ENCODE results near the gene CEP290.

The CEP290 gene

GRCh38 chr12:88122666-88123065 lies 19.2 kb downstream of the CEP290 start:
- no peak for DNase-seq
- no peak overlapping the region for H4K91ac ChIP-seq (ENCODE audit: low read length)
- no peak overlapping the region for H3K4me3 ChIP-seq (ENCODE audit: insufficient read depth in 1 of 2, low read depth in 1 of 2, low read length in 2 of 2)
- H2BK15ac ChIP-seq (ENCODE audit: low read depth, poor library complexity, severe bottlenecking): no peak overlapping the region
- no peak overlapping the region for H3K27ac ChIP-seq (ENCODE audit: low read length, poor library complexity, severe bottlenecking)
- peaks cover 0 to 71% of the 10 kb centered on the region in 2 experiments for H3K36me3 ChIP-seq (ENCODE audit: control insufficient read depth in 1 of 2, insufficient read depth in 2 of 2, low read depth in 1 of 2, low read length in 2 of 2)
- H2BK120ac ChIP-seq (ENCODE audit: low read depth, low read length): no peak overlapping the region
- H4K8ac ChIP-seq (ENCODE audit: low read length): no peak overlapping the region
- H3K4me1 ChIP-seq (ENCODE audit: control insufficient read depth, insufficient read depth, low read depth, low read length): no peaks in the 10 kb centered on the region
- no peak overlapping the region for H2AK5ac ChIP-seq (ENCODE audit: low read length, severe bottlenecking)
- 63% methylated on average over 3 of the region's 4 CpGs for WGBS
- no peak overlapping the region for H3K18ac ChIP-seq (ENCODE audit: low read depth in 1 of 2, low read length in 2 of 2)
- no peak overlapping the region for H3K9ac ChIP-seq (ENCODE audit: low read length)
- H3K9me3 ChIP-seq (ENCODE audit: control insufficient read depth, low read length): no peaks in the 10 kb centered on the region
- no peak overlapping the region for H2AFZ ChIP-seq (ENCODE audit: low read depth, low read length)
- H3K23ac ChIP-seq (ENCODE audit: low read length in 2 of 2): no peak overlapping the region
- H2BK5ac ChIP-seq (ENCODE audit: low read depth, low read length, poor library complexity, severe bottlenecking): no peak overlapping the region
- no peaks in the 10 kb centered on the region for H3K79me1 ChIP-seq (replicated peaks; ENCODE audit: low read length, poor library complexity, severe bottlenecking)
- H3K14ac ChIP-seq (ENCODE audit: low read length in 2 of 2): no peak overlapping the region
- no peak overlapping the region for H3K4me2 ChIP-seq (ENCODE audit: low read length, poor library complexity, severe bottlenecking)
- no peak overlapping the region for H2BK12ac ChIP-seq (ENCODE audit: low read length in 2 of 2)
- no peaks in the 10 kb centered on the region for H3K27me3 ChIP-seq (ENCODE audit: control insufficient read depth in 1 of 2, insufficient read depth in 1 of 2, low read length in 2 of 2)
- H3K4ac ChIP-seq (ENCODE audit: low read depth in 1 of 2, low read length in 2 of 2): no peak overlapping the region

DNA sequence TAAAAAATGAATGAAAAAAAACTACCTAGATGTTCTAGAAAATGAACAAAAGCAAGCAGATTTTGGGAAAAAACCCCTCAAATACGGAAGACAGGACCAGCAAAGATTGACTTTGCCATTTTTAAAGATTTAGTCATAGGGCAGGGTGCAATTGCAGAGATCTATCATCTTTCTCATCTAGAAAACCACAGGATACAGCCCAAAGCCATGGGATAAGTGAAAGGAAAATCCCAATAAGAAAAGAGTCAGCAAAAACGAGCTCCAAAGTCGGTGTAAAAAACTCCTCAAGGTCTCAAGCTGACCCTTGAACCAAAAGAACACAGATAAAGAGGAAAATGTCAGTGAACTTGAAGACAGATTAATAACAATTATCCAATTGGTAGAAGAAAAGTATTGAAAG lies 28.0 kb downstream of the CEP290 start:
- Histone ChIP-seq H3K9me3 (ENCODE audit: control insufficient read depth, low read length) (no peaks in the 10 kb centered on the region), H2AFZ (ENCODE audit: low read depth, low read length) (no peak overlapping the region), H3K4me3 (ENCODE audit: insufficient read depth in 1 of 2, low read depth in 1 of 2, low read length in 2 of 2) (no peak overlapping the region), H4K8ac (ENCODE audit: low read length) (no peak overlapping the region), H3K79me1 (replicated peaks; ENCODE audit: low read length, poor library complexity, severe bottlenecking) (no peaks in the 10 kb centered on the region), H3K4me1 (ENCODE audit: control insufficient read depth, insufficient read depth, low read depth, low read length) (no peaks in the 10 kb centered on the region), H2BK120ac (ENCODE audit: low read depth, low read length) (no peak overlapping the region), H3K9ac (ENCODE audit: low read length) (peak overlapping the region; percentile 55), H3K4me2 (ENCODE audit: low read length, poor library complexity, severe bottlenecking) (no peak overlapping the region), H2BK15ac (ENCODE audit: low read depth, poor library complexity, severe bottlenecking) (no peak overlapping the region), H2BK5ac (ENCODE audit: low read depth, low read length, poor library complexity, severe bottlenecking) (no peak overlapping the region), H3K36me3 (ENCODE audit: control insufficient read depth in 1 of 2, insufficient read depth in 2 of 2, low read depth in 1 of 2, low read length in 2 of 2) (peaks cover 3 to 61% of the 10 kb centered on the region in 2 experiments), H3K23ac (ENCODE audit: low read length in 2 of 2) (no peak overlapping the region), H2BK12ac (ENCODE audit: low read length in 2 of 2) (no peak overlapping the region), H3K27ac (ENCODE audit: low read length, poor library complexity, severe bottlenecking) (no peak overlapping the region), H4K91ac (ENCODE audit: low read length) (no peak overlapping the region), H2AK5ac (ENCODE audit: low read length, severe bottlenecking) (no peak overlapping the region), H3K14ac (ENCODE audit: low read length in 2 of 2) (no peak overlapping the region), H3K27me3 (ENCODE audit: control insufficient read depth in 1 of 2, insufficient read depth in 1 of 2, low read length in 2 of 2) (no peaks in the 10 kb centered on the region), H3K18ac (ENCODE audit: low read depth in 1 of 2, low read length in 2 of 2) (no peak overlapping the region), H3K4ac (ENCODE audit: low read depth in 1 of 2, low read length in 2 of 2) (no peak overlapping the region)
- peak; percentile 9 for DNase-seq
- WGBS: no CpG with 5 or more reads among the region's 3 CpGs

DNA sequence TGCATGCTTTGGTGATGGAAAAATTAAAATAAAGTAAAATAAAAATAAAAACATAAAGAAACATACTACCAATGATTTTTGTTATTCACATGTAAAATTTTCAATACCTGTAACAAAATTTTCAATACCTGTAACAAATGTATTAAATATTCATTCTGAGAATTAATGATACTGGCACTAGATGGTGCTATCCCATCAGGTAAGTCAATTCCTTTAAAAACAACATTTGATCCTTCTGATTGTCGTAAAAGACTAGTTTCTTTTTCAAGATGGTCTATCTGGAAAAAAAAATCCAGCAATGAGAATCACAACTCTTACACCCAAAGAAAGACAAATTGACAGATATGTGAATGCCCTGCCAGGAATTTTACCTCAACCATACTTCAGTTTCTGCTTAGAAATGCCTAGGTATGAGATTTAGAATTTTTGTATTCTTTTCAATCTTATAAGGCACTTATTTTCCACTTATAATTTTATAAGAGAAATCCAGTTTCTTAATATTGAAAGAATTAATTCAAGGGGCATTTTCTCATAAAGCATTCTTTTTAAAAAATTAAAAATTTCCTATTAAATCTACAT lies 30.7 kb downstream of the CEP290 start:
- peak; percentile 46 for DNase-seq
- Histone ChIP-seq H4K8ac (ENCODE audit: low read length) (no peak overlapping the region), H2BK5ac (ENCODE audit: low read depth, low read length, poor library complexity, severe bottlenecking) (no peak overlapping the region), H3K14ac (ENCODE audit: low read length in 2 of 2) (no peak overlapping the region), H2BK15ac (ENCODE audit: low read depth, poor library complexity, severe bottlenecking) (no peak overlapping the region), H3K27me3 (ENCODE audit: control insufficient read depth in 1 of 2, insufficient read depth in 1 of 2, low read length in 2 of 2) (no peaks in the 10 kb centered on the region), H3K79me1 (replicated peaks; ENCODE audit: low read length, poor library complexity, severe bottlenecking) (no peaks in the 10 kb centered on the region), H3K4me3 (ENCODE audit: insufficient read depth in 1 of 2, low read depth in 1 of 2, low read length in 2 of 2) (peak overlapping the region in 1 of 2 experiments; percentile 64), H3K27ac (ENCODE audit: low read length, poor library complexity, severe bottlenecking) (no peak overlapping the region), H3K4me2 (ENCODE audit: low read length, poor library complexity, severe bottlenecking) (no peak overlapping the region), H3K4me1 (ENCODE audit: control insufficient read depth, insufficient read depth, low read depth, low read length) (no peaks in the 10 kb centered on the region), H4K91ac (ENCODE audit: low read length) (no peak overlapping the region), H3K9me3 (ENCODE audit: control insufficient read depth, low read length) (no peaks in the 10 kb centered on the region), H2BK120ac (ENCODE audit: low read depth, low read length) (no peak overlapping the region), H3K9ac (ENCODE audit: low read length) (peak overlapping the region; percentile 89), H3K4ac (ENCODE audit: low read depth in 1 of 2, low read length in 2 of 2) (no peak overlapping the region), H3K23ac (ENCODE audit: low read length in 2 of 2) (no peak overlapping the region), H3K18ac (ENCODE audit: low read depth in 1 of 2, low read length in 2 of 2) (no peak overlapping the region), H2BK12ac (ENCODE audit: low read length in 2 of 2) (no peak overlapping the region), H3K36me3 (ENCODE audit: control insufficient read depth in 1 of 2, insufficient read depth in 2 of 2, low read depth in 1 of 2, low read length in 2 of 2) (peaks cover 3 to 60% of the 10 kb centered on the region in 2 experiments), H2AFZ (ENCODE audit: low read depth, low read length) (no peak overlapping the region), H2AK5ac (ENCODE audit: low read length, severe bottlenecking) (no peak overlapping the region)
- WGBS: 71% methylated on average over 1 of the region's 1 CpG

GRCh38 chr12:88108021-88108420 lies 33.9 kb downstream of the CEP290 start:
- DNase-seq: no peak
- Histone ChIP-seq H3K27ac (ENCODE audit: low read length, poor library complexity, severe bottlenecking) (no peak overlapping the region), H3K4me3 (ENCODE audit: insufficient read depth in 1 of 2, low read depth in 1 of 2, low read length in 2 of 2) (no peak overlapping the region), H3K4ac (ENCODE audit: low read depth in 1 of 2, low read length in 2 of 2) (no peak overlapping the region), H3K23ac (ENCODE audit: low read length in 2 of 2) (no peak overlapping the region), H2BK120ac (ENCODE audit: low read depth, low read length) (no peak overlapping the region), H2AFZ (ENCODE audit: low read depth, low read length) (no peak overlapping the region), H3K79me1 (replicated peaks; ENCODE audit: low read length, poor library complexity, severe bottlenecking) (no peaks in the 10 kb centered on the region), H3K14ac (ENCODE audit: low read length in 2 of 2) (no peak overlapping the region), H3K27me3 (ENCODE audit: control insufficient read depth in 1 of 2, insufficient read depth in 1 of 2, low read length in 2 of 2) (no peaks in the 10 kb centered on the region), H3K9ac (ENCODE audit: low read length) (no peak overlapping the region), H3K4me1 (ENCODE audit: control insufficient read depth, insufficient read depth, low read depth, low read length) (no peaks in the 10 kb centered on the region), H4K91ac (ENCODE audit: low read length) (no peak overlapping the region), H3K9me3 (ENCODE audit: control insufficient read depth, low read length) (no peaks in the 10 kb centered on the region), H2AK5ac (ENCODE audit: low read length, severe bottlenecking) (no peak overlapping the region), H2BK5ac (ENCODE audit: low read depth, low read length, poor library complexity, severe bottlenecking) (no peak overlapping the region), H3K18ac (ENCODE audit: low read depth in 1 of 2, low read length in 2 of 2) (no peak overlapping the region), H3K4me2 (ENCODE audit: low read length, poor library complexity, severe bottlenecking) (no peak overlapping the region), H4K8ac (ENCODE audit: low read length) (no peak overlapping the region), H2BK12ac (ENCODE audit: low read length in 2 of 2) (no peak overlapping the region), H3K36me3 (ENCODE audit: control insufficient read depth in 1 of 2, insufficient read depth in 2 of 2, low read depth in 1 of 2, low read length in 2 of 2) (peaks cover 3 to 67% of the 10 kb centered on the region in 2 experiments), H2BK15ac (ENCODE audit: low read depth, poor library complexity, severe bottlenecking) (no peak overlapping the region)
- 100% methylated on average over 1 of the region's 2 CpGs for WGBS
